HG03139 (cell line): ENCODE results near the gene ALDH3B1.
A peak's percentile ranks its signal among the peaks of the same experiment; 100 is the strongest.

Experiments used
- ATAC-seq: cut with Tn5 transposase; IDR thresholded peaks from one replicate; pipeline ENCODE4 v1.9.1; 2021; ENCODE audit not compliant: unreplicated experiment

ALDH3B1 gene

DNA sequence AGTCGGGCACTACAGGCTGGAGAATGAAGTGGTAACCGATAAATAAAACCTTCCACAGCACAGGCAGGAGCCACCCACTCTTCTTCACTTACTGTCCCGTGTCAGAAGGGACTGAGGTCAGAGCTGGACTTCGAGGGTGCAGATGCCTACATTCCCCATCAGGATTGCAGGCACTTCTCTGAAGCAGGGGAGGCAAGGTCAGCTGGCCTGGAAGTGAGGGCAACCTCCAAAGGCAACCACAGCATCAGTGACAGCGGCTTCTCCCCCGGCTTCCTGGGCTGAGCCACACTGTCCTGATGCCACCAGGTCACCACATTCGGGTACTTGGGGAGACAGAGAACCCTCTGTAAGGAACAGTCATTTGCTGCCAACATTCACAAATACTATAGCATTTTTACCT, 51.4 kb downstream of the ALDH3B1 start:
- ATAC-seq: no peak

DNA sequence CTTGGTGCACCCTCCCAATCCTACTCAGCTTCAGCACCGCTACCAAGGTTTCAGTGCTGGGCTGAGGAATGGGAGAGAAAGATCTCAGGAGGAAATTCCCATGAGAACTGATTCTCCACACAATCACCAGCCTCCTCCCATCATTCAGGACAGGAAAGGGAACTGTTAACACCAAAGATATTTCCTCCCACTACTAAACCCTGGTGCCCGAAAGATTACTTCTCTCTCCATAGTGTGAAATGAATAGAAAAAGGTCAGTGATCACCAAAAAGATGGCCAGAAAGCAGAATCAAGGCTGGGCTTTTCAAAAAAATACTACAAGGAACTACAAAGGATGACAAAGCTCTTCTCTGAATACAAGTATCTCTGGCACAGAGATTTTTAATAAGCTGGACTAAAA, 54.8 kb downstream of the ALDH3B1 start:
- ATAC-seq: no peak

DNA sequence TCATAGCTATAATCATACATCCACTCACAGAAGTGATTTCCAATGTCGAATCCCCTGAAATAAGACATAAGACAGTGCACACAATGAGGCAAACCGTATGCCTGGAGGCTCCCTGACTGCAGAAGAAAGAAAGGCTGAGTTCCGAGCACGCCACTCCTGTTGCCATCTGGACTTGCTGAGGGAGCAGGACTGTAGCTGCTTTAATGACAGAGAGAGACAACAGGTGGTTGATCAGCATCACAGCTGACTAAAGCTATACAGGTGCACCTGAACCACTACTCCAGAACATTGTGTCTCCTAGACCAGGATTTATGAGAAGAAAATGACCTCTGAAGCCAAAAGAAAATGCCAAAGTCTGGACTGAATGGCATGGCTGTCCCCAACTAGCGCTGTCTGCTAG, 55.7 kb downstream of the ALDH3B1 start:
- no peak for ATAC-seq

DNA sequence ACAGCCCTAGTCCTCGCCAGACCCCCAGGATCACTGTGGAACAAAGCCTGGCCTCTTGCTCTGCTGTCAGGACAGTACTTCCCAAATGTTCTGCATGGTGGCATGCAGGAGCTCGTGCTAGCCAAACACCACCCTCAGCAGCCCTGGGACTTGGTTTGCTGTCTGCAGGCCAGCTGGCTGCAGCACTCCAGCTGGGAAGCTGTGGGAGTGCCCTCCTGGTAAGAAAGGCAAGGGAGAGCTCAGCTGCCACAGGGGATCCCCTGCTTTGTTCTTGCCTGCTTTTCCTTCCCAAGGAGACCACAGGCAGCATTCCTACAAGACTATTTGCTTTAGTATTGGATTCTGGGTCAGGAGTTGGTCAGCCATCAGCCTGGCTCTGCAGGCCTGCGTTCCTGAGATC, 56.6 kb downstream of the ALDH3B1 start:
- no peak for ATAC-seq

DNA sequence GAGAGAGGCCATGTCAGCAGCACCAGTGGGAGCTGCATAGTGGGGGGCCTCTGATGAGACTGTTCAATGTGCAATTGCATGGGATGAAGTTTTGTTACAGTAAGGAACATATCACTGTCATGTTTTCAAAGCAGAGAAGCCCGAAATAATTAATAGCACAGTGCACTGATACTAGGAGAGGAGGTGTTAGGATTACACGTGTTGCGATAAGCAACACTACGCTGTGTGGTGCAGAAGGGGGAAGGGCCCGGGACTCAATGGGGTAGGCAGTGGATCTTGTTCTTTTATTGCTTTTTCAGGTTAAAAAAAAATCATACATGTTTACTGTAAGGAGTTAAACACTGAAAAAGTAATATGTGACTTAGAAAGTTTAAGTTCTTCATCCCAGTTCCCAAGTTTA, 57.9 kb downstream of the ALDH3B1 start:
- no peak for ATAC-seq

DNA sequence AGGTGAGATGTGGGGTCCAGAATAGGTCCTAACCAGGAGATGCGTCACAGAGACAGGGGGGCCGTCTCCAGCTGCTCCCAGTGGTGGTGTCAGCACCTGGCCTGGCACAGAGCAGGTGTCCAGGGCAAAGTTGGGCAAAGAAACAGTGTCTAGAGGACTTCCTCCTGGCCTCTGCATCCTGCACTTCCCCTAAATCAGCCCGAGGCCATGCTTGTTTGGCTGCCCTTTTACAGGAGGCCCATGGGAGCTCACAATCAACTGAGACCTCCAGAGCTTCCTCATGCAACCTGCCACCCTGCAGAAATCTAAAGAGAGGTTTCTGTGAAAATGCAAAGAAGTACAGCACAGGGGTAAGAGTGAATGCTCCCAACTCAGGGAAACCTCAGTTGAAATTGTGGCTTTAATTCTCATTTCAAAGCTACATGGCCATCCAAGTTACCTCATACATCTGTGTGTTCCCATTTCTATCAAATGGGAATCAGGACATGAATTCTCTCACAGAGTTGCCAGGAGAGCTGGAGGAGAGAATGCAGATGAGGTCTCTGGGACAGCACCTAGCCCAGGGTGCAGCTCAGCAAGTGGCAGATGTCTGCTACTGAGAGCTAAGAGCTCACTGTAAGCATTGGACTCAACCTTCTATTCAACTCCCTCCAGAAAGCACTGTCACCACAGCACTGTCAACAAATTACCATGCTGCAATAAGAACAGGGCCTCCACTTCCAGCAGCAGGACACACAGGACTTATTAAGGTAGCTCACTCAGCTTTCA, 61.3 kb downstream of the ALDH3B1 start:
- no peak for ATAC-seq

DNA sequence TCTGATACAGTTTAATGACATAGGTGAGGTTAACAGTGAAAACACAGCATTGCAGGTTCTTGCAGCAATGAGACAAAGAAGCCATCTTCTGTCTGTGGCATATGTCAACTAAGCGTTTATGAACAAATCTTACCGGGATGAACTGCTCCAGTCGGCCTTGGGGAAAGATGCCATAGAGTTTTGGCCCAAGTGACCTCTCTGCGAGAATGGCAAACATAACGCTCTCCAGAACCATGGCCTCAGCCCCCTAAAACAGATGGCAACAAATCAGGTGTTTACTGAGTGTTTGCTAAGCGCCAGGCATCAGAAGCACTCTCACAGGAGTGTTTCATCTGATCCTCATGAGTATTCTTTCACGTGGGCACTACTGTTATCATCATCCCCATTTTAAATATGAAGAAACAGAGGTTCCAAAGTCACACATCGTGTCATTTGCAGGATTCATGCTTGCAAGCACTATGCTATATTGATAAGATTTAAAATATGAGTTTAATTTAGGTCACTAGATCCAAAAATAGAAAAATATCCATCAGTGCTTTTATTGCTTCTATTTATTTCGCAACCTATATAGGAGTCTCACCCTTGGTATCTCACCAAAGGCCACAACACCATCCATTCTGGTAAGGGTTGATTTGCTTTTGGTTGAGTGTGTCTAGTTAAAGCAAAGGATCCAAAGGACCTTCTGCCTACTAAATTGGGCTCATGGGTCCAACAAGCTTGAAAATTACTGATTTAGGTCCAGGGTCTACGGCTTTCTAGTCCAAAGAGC, 64.6 kb downstream of the ALDH3B1 start:
- ATAC-seq: no peak

DNA sequence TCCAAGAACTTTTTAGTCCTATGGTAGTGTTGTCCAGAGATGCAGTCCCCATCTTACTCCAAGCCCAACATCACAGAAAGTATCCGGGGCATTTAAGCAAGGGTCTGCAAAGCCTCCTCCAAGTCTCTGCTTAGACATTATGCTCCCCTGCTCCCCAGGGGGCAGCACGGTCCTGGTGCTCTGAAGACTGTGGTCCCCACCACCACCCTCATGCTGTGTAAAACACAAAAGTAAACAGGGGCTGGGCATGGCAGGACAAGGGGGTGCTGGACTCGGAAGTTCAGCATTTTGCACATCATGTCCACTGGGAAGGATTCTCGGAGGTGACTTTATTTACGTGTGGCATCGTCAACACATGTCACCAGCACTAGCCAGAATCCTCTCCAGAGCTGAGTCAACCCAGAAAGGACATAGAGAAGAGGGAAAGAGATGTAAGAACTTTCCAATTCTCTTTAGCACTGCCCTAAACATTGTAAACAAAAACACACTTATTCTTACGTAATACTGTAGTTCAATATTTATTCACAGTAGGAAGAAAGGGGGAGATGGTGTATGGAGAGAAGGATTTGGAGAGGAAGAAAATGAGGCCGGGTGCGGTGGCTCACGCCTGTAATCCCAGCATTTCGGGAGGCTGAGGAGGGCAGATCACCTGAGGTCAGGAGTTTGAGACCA, 66.4 kb downstream of the ALDH3B1 start:
- ATAC-seq: no peak

DNA sequence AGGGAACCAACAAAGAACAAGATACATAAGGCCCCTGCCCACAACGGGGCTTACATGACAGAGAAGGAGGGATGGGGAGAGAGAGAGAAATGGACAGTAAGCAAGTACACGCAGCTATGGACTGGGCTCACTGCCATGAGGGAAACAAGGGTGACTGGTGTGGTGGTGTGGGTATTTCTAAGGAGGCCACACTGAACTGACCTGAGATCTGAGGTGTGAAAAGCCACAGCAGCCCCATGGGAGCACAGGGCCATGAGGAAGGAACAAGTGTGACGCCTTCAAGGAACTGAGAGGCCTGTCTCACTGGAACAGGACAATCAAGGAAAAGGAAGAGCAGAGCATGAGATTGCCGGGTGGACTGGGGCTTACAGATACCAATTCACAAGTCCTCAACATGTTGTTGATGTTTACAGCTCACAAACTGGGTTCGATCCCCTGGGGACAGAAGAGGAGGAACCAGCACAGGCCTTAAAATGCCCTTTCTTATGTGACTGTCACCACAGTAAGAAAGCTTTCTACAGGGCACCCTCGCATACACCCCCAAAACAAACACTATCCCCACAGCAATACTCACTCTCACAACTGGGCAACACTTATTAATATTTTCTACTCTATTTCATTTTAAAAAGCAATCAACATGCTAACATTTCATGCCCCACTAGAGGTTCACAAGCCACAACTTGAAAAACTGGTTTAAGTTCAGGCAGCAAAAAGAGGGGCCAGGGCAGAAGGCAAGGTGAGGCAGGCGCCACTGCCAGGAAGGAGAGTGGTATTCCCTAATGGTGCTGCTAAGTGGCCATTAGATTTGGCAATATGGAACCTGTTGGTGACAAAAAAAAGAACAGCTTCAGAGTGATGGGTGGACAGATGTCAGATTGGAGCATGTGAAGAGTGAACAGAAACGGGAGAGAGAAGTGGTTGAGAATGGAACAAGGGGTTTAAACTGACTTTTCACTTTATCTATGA, 67.8 kb downstream of the ALDH3B1 start:
- ATAC-seq: peak; percentile 62
